ENCODE data around the gene LHX4. TPM values are rescaled to one million over a fixed set of nuclear protein-coding genes. Genes with fewer than 3 reads are reported as not detected.

LHX4 gene
- total RNA-seq, 1 donor from 2014 or later = 0.03 TPM

DNA sequence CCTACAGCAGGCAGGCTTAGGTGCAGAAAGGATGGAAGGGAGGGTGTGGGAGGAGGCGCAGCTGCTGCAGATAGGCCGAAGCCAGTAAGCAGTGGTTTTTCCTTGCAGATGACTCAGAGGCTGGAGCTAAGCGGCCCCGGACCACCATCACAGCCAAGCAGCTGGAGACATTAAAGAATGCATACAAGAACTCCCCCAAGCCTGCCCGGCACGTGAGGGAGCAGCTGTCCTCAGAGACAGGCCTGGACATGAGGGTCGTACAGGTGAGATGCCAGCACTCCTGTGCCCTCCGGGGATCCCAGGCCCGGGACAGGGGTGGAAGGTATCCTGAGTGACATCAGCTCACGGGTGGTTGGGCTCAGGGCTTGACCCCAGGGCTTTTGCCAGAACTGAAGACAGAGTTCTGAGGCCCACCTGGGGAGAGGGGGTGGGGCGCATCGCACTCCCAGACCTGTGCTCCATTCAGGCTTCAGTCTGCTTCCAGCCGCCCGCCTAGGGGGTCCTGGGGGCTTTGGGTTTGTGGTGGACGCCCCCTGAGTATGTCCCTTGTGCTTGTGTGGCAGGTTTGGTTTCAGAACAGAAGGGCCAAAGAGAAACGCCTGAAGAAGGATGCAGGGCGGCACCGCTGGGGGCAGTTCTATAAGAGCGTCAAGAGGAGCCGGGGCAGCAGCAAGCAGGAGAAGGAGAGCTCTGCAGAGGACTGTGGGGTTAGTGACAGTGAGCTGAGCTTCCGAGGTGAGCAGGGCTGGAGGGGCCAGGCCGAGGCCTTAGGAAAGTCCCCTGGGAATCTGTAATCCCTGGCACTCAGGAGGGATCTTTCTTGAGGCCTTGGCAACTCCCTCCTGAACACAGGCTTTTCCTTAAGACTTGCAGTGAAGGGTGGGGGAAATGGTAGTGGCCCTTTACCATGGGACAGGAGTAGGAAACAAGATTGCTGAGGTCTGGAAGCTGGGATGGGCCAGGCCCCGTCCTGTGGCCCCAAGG lies 41.5 kb downstream of the LHX4 start:
- DNase-seq (ENCODE audit: low spot score) = no peak

DNA sequence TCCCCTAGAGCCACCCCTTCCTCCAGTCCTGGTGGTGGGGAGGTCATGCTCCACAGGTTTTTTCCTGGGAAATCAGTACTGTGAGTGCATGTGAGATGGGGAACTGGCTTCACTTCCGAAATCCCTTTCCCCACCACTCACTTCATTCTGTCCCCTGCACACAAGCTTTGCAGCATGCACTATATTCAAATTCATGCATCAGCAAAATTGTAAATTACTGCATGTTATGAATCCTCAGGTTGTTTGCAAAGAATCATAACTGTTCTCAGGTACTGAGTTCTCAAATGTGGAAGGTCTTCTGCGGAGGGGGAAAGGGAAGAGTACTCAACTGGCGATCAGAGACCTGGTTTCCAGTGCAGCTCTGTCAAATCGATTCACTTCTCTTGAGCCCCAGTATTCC lies 42.3 kb downstream of the LHX4 start:
- DNase-seq (ENCODE audit: low spot score) = no peak

DNA sequence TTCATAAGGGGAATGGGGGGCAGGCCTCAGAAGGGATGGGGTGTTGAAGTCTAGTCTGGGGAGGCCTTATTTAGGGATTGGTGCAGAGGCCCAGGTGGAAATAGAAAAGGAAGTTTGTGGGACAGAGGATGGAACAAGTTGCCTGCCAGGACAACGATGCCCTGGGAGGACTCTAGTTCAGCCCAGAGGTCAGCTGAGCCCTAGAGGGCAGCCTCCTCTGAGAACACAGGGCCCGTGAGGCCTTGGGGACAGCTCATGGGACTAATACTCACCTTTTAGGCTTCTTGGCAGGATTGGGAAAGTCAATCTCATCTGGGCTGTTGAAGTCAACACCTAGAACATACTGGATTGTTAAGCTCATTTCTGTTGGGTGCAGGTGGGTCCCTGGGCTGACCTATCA lies 43.0 kb downstream of the LHX4 start:
- no peak for DNase-seq (ENCODE audit: low spot score)

DNA sequence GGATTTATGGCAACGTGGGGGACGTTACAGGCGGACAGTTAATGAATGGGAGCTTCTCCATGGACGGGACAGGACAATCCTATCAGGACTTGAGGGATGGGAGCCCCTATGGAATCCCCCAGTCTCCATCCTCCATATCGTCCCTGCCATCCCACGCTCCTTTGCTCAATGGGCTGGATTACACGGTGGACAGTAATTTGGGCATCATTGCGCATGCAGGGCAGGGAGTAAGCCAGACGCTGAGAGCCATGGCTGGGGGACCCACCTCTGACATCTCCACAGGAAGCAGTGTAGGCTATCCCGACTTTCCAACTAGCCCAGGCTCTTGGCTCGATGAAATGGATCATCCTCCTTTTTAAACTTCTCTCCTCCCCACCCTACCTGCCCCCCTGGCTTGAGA lies 44.2 kb downstream of the LHX4 start:
- no peak for DNase-seq (ENCODE audit: low spot score)

DNA sequence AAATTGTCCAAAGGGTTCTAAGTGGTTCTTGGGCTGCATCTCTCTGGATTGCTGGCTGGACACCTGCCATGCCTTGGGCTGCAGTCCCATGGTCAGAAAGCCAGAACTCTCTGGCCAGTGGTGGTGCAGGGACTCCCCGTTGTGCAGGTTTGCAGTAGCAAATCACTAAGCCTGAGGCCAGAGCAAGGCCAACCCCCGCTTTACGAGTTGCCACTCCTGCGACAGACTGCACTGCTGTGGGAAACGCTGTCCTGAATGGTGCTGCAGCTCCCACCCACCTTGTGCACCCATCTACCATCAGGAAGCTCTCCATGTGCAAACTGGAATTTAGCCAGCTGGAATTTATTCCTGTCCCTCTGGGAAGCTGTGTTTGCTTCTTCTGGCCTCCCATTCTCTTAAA lies 45.7 kb downstream of the LHX4 start:
- DNase-seq (ENCODE audit: low spot score) = no peak

DNA sequence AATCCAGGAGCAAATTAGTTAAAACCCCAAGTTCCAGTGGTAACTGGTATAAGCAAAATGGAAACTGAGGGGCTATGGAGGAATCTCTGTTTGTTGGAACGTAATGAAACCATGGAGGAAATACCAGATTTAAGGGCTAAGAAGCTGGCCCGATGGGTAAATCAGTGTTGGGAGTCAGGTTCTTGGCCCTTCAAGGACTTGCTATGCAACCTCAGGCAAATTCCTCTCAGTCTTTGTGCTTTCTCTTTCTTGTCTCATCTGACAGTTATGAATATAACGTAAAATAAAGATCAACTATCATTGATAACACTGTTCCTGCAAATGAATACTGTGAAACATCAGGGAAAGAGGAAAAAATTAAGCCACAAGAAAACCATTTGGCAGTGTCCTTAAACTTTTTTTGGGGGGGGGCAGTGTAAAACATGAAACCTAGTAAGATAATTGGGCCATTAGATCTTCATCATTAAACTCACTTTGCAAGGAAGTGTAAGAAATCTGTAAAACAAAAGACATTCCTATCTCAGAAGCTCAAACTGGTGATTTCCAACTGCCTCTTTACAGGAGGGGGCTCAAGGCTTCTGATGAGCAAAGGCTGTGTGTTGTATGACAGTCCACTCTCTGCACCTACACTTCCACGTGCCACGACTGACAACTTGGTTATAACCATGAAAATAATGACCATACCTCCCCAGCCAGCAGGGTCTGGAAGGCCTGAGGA lies 47.6 kb downstream of the LHX4 start:
- no peak for DNase-seq (ENCODE audit: low spot score)

DNA sequence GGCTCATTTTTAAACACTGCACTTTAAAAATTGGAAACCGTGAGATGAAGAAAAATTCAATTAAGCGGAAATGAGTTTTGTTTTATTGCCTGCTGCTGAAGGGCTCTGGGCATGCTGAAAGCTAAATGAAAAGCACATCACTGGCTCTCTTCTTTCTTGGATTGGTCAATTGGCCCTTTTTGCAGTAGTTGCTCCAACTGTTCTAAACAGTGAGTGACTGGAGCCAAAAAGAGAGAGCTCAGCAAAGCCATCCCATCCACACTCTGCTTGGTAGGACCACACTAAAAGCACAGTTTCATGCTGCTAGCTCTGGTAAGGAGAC lies 48.1 kb downstream of the LHX4 start:
- DNase-seq (ENCODE audit: low spot score) = no peak

DNA sequence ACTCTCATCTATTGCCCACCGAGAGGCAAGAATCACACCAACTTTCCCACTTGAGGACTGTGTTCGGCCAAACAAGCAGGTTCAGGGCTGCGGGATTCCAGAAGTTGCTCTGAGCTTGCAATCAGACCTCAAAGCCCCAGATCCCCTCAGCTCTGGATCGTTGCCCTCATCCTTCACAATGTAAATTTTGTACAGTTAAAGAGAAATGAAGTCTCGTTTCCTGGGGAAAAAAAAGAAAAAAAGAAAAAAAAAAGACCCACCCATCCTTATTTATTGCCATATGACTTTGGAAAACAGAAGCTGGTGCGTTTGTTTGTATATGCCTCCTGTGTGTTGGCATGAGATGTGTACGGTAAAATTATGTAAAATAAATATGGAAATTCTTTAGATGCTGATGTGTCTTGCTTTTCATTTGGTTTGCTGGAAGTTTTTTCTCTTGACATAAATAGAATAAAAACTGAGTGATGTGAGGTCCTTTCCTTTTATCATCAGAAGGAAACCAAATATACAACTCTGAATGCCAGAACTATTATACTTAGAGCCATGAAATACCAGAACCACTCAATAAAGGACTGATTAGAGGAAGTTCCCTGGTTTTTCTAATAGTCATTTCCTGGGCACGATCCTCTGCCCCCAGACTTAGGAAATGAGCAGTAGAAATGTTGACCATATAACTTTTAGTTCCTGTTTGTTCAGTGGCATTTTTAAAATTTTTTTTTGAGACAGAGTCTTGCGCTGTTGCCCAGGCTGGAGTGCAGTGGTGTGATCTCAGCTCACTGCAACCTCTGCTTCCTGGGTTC lies 48.7 kb downstream of the LHX4 start:
- DNase-seq (ENCODE audit: low spot score) = no peak

DNA sequence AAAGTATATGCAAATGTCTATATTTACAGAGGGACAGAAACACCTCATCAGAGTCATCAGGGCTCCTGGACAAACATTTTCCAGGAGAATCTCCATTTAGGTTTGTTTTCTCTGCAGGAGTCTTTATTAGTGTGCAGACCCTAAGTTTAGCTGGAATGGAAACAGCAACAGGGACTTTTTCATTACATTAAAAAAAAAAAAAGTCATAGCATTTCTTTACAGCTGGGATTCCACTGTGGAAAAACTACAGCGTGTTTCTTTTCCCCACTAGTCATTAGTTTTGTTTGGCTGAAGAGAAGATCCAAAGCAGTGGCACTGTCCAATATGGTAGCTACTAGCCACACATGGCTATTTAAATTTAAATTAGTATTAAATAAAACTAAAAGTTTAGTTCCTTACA lies 49.6 kb downstream of the LHX4 start:
- no peak for DNase-seq (ENCODE audit: low spot score)

DNA sequence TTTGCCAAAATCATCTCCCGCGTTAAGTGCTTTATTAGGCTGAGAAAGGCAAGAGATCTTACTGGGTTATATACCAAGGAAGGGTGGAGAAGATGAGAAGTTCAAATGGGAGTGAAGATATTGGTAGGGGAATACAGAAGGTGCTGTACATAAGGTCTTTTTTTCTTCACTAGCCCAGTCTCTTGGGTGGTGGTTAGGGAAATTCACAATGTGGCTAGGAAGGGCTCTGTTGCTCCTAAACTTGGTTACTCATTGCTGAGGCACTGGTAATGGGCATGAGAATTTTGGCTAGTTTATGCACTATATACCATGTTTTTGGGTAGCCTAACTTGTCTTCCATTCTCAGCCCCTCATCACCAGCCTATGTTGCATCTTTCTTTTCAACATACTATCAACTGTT lies 50.6 kb downstream of the LHX4 start:
- DNase-seq (ENCODE audit: low spot score) = no peak

DNA sequence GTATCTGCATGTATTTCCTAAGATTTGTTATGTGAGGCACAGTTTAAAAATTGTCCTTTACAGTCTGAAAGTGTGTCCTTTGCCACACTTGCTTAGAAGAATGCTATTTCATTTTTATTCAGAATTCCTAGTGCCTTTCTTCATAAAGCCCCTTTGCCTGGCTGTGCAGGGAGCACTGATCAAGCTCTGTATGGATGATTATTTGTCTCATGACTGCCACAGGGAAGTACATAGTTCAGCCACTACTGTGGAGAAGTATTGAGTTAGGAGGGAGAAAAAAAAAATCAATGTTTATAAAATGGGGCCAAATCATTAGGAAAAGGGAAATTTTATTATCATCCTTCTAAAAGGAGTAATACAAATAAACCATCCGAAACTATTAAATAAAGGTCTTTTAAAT lies 51.4 kb downstream of the LHX4 start:
- DNase-seq (ENCODE audit: low spot score) = no peak

DNA sequence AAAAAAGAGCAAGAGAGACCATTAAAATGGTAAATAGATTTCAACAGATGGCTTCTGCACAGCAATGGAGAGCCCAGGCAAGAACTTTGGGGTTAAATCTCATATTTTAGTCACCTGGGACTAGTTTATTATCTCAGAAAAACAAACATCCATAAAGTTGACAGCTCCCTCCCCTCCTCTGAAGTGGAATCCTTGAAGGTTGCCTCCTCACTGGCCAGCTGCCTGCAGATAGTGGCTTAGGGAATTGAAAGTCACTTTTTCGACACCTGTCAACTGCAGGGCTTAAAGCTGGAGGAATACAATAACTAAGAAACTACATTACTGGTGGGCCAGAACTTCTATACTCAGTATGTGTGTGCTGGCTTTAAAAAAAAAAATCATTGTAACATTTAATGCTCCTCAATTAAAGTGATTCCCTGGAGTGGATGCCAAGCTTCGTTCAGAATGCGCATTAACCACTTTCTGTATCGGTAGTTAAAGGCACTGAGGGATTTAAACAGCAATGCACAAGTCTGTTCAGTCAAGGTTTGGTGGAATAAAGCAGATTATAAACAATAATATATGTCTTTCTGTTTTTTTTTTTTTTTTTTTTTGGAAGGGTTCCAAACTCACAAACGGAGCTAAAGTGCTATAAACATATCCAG lies 52.5 kb downstream of the LHX4 start:
- DNase-seq (ENCODE audit: low spot score) = no peak

DNA sequence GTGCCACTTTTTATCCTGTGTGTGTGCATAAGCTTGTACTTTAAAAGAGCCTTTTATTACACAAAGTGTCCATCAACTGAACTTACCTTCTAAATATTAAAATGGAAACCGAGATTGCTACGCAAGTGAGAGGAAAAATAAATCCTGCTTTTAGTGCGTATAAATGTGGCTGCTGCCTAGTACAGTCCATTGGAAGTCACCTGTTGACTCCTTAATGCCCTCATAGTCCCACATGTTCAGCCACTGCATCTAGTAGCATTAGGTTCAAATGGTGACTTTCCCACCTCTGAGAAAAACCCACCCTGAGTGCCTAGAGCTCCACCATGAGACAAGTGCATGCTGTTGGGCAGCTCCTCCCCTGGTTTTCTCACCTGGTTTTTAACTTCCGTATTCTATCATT lies 53.0 kb downstream of the LHX4 start:
- DNase-seq (ENCODE audit: low spot score) = no peak

DNA sequence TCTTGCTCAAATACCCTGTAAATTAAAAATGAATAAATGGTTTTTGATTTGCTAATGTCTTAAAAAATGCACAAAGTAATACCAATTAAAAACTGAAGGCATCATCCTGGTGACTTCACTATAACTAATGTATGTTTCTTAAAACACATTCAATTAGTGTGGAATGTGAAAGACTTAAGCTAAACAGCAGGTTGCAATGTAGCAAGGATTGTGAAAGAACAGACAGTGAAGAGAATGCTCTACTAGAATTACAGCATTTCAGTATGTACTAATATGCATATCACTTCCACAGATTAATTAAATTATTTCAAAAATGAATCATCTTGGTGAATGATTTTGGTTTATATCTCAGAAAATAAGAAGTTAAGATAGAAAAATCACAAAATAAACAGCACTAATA lies 56.4 kb downstream of the LHX4 start:
- no peak for DNase-seq (ENCODE audit: low spot score)

DNA sequence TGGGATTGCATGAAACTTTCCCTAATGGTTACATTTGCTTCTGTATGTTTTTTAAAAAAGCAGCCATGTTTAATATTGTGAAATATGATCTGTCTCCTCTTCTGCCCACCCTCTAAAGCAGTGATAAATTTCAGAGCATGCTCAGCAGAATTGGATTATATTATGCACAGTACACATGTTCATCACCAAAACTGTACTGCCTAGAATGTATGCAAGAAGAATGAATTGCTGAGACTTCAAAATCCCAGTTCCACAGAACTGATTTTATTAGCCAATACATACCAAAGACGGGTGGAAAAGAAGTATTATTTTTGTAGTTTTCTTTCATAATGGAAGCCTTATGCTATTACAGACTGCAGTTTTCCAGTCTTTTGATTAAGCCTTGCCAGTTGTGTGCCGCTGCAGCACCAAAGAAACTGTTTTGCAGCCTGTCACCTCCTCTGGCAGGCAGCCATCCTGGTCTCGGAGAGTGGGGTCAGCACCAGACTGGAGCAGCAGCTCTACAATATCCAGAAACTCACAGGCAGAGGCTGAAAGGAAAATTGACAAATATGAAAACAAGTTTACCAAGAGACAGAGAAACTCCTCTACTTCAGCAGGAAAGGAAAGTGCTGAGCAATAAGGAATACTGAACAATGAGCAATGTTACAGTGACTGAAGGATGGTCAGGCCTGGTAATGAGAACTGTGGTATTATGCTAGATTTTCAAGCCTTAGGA lies 58.1 kb downstream of the LHX4 start:
- DNase-seq (ENCODE audit: low spot score) = no peak

DNA sequence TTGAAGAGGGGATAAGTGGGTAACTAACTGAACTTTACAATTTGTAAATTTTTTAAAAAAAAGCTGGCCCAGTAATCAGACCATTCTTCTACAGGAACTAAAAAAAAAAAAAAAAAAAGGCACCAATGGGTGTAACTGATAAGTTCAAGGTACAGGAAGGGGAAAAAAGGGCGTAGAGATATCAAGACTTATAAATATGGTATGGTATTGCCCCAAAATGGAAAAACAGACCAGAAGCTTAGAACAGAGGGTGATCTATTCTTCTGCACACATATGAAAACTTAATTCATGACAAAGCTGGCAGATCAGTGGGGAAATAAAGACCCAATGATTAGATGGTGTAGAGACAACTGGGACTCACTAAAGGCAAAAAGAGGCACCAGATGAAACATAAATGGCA lies 58.9 kb downstream of the LHX4 start:
- no peak for DNase-seq (ENCODE audit: low spot score)

DNA sequence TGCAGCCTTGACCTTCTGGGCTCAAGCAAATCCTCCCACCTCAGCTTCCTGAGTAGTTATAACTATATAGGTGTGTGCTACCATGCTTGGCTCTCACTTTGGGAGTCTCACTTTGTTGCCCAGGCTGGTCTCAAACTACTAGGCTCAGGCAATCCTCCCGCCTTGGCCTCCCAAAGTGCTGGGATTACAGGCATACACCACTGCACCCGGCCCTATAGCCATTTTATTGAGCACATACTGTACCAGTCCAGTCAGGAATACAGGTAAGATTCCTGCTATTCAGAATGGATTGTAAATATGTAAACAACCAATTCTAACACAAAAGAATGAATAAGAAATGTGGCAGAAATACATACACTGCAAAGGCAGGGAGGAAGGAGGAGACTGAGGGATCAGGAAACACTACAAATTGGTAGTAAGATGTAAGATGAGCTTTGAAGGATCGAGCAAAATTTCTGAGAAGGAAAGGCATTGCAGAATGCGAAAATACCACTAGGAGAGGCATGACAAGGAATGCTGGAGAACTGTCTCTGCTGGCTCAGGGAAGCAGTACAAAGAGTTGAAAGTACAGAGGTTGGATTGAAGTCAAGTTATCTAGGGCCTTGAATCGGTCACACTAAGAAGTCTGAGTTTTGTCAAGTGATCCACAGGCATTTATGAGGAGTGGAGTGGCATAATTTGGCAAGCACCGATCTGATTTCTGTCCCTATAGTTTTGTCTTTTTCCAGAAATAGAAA lies 60.4 kb downstream of the LHX4 start:
- DNase-seq (ENCODE audit: low spot score) = no peak

DNA sequence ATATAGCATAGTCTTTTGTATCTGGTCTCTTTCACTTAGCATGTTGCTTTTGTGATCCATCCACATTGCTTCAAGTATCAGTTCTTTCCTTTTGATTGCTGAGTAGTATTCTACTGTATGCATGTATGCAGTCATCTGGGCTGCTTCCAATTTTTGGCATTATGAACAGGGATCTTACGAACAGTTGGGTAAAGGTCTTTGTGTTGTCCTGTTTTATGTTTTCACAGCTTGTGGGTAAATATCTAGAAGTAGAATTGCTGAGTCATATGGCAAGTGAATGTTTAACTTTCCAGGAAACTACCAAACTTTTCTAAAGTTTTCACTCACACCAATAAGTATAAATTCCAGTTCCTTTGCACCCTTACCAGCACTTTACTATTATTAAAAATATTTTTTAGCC lies 60.9 kb downstream of the LHX4 start:
- DNase-seq (ENCODE audit: low spot score) = no peak

DNA sequence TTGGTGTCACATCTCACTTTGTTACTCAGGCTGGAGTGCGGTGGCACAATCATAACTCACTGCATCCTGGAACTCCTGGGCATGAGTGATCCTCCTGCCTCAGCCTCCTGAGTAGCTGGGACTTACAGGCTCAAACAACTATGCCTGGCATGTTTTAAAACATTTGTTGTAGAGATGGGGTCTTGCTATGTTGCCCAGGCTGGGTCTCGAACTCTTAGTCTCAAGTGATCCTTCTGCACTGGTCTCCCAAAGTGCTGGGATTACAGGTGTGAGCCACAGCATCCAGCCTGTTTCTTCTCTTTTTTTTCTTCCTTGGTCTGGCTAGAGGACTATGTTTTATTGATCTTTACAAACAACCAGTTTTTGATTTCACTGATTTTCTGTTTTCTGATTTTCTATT lies 64.6 kb downstream of the LHX4 start:
- no peak for DNase-seq (ENCODE audit: low spot score)

DNA sequence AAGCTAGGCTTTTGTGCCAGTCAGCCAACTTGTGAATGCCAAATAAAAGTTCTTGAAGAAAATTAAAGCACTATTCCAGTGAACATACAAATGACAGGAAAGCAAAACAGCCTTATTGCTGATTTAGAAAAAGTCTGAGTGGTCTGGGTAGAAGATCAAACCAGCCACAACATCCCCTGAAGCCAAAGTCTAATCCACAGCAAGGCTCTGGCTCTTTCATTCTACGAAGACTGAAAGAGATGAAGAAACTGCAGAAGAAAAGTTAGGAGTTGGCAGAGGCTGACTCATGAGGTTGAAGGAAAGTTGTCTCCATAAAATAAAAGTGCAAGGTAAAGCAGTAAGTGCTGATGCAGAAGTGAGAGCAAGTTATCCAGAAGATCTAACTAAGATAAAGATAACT lies 65.9 kb downstream of the LHX4 start:
- no peak for DNase-seq (ENCODE audit: low spot score)

Measured in mucosa of gallbladder (tissue), 1 donor.